OCI-LY3 (cell line): Measurements from ENCODE around the gene SERHL2.
"Not testable (repeated sequence)": the region's sequence is repeated elsewhere in the genome, so short reads cannot be mapped to it uniquely, and the experiment has no call there.

Source experiments
- H2AFZ ChIP-seq: fragments of 200-600, 300-600 bp; shearing (Covaris generic); 2 replicates; pipeline ENCODE4 v1.6.0; 2014; ENCODE audit warnings: antibody characterized with exemption, low read depth, low read length
- H3K27ac ChIP-seq: fragments of 200-600, 300-600 bp; sonication (generic); 2 replicates; pipeline ENCODE4 v1.5.1; 2014; ENCODE audit warnings: mild to moderate bottlenecking, low read length, moderate library complexity, mixed read lengths
- H3K27me3 ChIP-seq: fragments of 200-600, 300-600 bp; sonication (generic); 2 replicates; pipeline ENCODE4 v1.6.1; 2014; ENCODE audit warnings: low read depth, low read length, mixed read lengths
- H3K36me3 ChIP-seq: fragments of 200-600, 300-600 bp; sonication (generic); replicated peaks from 2 replicates; pipeline ENCODE3; 2014; ENCODE audit warnings: low read depth, low read length, mixed read lengths
- H3K4me1 ChIP-seq: fragments of 300-600, 200-600 bp; sonication (generic); 2 replicates; pipeline ENCODE4 v1.6.1; 2014; ENCODE audit warnings: low read length, mixed read lengths
- H3K4me2 ChIP-seq: fragments of 200-600, 300-600 bp; sonication (generic); 2 replicates; pipeline ENCODE4 v1.6.1; 2014; ENCODE audit warnings: low read length, mixed read lengths
- H3K4me3 ChIP-seq: fragments of 300-600, 200-600 bp; sonication (generic); 2 replicates; pipeline ENCODE4 v1.5.1; 2014; ENCODE audit warnings: antibody characterized with exemption, mild to moderate bottlenecking, low read length, moderate library complexity
- H3K79me2 ChIP-seq: fragments of 300-600, 200-600 bp; shearing (Covaris generic); 2 replicates; pipeline ENCODE4 v1.6.1; 2014; ENCODE audit warnings: mild to moderate bottlenecking, low read length, mixed read lengths
- H3K9ac ChIP-seq: fragments of 300-600, 200-600 bp; shearing (Covaris generic); 2 replicates; pipeline ENCODE4 v1.6.0; 2014; ENCODE audit warnings: mild to moderate bottlenecking, low read length, moderate library complexity
- H3K9me3 ChIP-seq: fragments of 200-600, 300-600 bp; shearing (Covaris generic); 2 replicates; pipeline ENCODE4 v1.6.1; 2014; ENCODE audit warnings: low read length, mixed read lengths; ENCODE audit not compliant: insufficient read depth
- H4K20me1 ChIP-seq: fragments of 200-600, 300-600 bp; sonication (generic); 2 replicates; pipeline ENCODE4 v1.6.1; 2016; ENCODE audit warnings: low read length, mixed read lengths; ENCODE audit not compliant: insufficient read depth
- CTCF ChIP-seq: fragments of 200-600, 300-600 bp; sonication (generic); IDR thresholded peaks from 2 replicates; pipeline ENCODE4 v1.5.1; 2014; ENCODE audit warnings: antibody characterized with exemption, low read length, low read depth
- EZH2phosphoT487 ChIP-seq: fragments of 200-600 bp; shearing (Covaris generic); IDR thresholded peaks from 2 replicates; pipeline ENCODE4 v1.6.1; 2018; ENCODE audit warnings: antibody characterized with exemption, mixed run types, low read depth

Gene SERHL2

DNA sequence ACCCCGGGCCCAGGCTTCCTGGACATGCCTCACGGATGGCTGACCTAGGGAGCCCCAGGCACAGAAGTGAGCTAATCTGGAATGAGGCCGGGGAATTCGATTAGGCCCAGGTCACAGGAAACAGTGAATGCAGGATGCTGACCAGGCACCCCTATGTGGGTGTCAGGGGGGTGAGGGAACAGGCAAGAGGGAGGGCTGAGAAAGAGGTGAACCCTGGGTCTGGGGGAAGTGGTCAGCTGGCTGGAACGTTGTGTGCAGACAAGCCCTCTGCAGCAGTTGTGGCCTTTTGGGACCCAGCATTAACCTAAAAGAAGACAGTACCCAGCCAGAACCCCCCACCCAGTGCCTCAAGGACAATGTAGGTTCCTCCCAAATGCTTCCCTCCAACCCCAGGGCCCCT, 8.1 kb downstream of the SERHL2 start:
- H3K9me3 ChIP-seq = no peaks in the 10 kb centered on the region
- no peak overlapping the region for H3K4me3 ChIP-seq
- no peaks in the 10 kb centered on the region for H3K79me2 ChIP-seq
- no peaks in the 10 kb centered on the region for H3K36me3 ChIP-seq
- no peak overlapping the region for H2AFZ ChIP-seq
- no peak overlapping the region for H3K27ac ChIP-seq
- H3K4me1 ChIP-seq = peaks cover 20% of the 10 kb centered on the region
- H3K27me3 ChIP-seq = peaks cover 6% of the 10 kb centered on the region; the same call in 1 of the 2 replicates
- H3K9ac ChIP-seq = no peak overlapping the region
- H3K4me2 ChIP-seq = no peak overlapping the region
- TF ChIP-seq CTCF (no peak), EZH2phosphoT487 (no peak)
- H4K20me1 ChIP-seq = no peaks in the 10 kb centered on the region

- Histone ChIP-seq H4K20me1 (no peaks in the 10 kb centered on the region), H3K27me3 (peaks cover 6% of the 10 kb centered on the region; the same call in 1 of the 2 replicates), H2AFZ (no peak overlapping the region), H3K27ac (no peak overlapping the region), H3K9me3 (no peaks in the 10 kb centered on the region), H3K4me3 (no peak overlapping the region), H3K36me3 (no peaks in the 10 kb centered on the region), H3K9ac (no peak overlapping the region), H3K4me1 (peaks cover 20% of the 10 kb centered on the region), H3K4me2 (peak overlapping the region; percentile 2; the same call in 1 of the 2 replicates), H3K79me2 (no peaks in the 10 kb centered on the region)
- no peak for TF ChIP-seq CTCF
These were observed 8.5 kb downstream of the SERHL2 start for GRCh38 chr22:42562279-42562678.

DNA sequence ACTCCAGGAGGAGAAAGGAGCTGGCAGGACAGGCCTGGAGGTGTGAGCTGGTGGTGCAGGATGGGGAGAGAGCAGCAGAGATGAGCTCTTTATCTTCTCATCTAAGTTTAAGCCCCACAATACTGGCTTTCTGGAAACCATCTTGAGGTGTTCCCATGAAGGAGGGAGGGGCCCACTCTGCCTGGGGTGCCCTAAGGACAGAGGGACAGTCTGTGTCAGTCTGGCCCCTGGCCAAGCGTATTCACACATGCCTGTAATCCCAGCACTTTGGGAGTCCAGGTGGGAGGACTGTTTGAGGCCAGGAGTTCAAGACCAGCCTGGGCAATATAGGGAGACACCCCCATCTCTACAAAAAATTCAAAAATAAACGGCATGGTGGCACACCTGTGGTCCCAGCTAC, 8.9 kb downstream of the SERHL2 start:
- H3K27ac ChIP-seq = no peak overlapping the region
- peaks cover 20% of the 10 kb centered on the region for H3K4me1 ChIP-seq
- TF ChIP-seq EZH2phosphoT487 (no peak), CTCF (no peak)
- no peak overlapping the region for H3K9ac ChIP-seq
- peak overlapping the region; percentile 2; the same call in 1 of the 2 replicates for H3K4me2 ChIP-seq
- no peaks in the 10 kb centered on the region for H4K20me1 ChIP-seq
- H3K79me2 ChIP-seq = no peaks in the 10 kb centered on the region
- H3K9me3 ChIP-seq = no peaks in the 10 kb centered on the region
- H3K36me3 ChIP-seq = no peaks in the 10 kb centered on the region
- H3K27me3 ChIP-seq = peaks cover 6% of the 10 kb centered on the region; the same call in 1 of the 2 replicates
- H3K4me3 ChIP-seq = no peak overlapping the region
- H2AFZ ChIP-seq = no peak overlapping the region

DNA sequence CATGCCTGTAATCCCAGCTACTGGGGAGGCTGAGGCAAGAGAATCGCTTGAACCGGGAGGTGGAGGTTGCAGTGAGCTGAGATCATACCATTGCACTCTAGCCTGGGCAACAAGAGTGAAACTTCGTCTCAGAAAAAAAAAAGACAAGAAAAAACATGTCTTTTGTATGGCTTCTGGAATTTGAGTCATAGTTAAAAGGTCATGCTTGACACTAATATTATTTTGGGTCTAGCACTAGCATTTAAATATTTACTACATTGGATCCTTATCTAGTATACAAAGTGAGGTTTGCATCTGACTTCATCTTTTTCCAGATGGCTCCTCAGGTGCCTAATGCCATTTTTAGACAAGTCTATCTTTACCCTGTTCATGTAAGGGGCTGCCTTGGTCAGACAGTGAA, 10.2 kb downstream of the SERHL2 start:
- not testable (repeated sequence) for H3K27me3 ChIP-seq, H2AFZ ChIP-seq, H3K9ac ChIP-seq, H3K4me2 ChIP-seq, H3K9me3 ChIP-seq, H3K27ac ChIP-seq, H3K4me3 ChIP-seq, H4K20me1 ChIP-seq, H3K36me3 ChIP-seq, H3K79me2 ChIP-seq
- peaks cover 20% of the 10 kb centered on the region for H3K4me1 ChIP-seq

DNA sequence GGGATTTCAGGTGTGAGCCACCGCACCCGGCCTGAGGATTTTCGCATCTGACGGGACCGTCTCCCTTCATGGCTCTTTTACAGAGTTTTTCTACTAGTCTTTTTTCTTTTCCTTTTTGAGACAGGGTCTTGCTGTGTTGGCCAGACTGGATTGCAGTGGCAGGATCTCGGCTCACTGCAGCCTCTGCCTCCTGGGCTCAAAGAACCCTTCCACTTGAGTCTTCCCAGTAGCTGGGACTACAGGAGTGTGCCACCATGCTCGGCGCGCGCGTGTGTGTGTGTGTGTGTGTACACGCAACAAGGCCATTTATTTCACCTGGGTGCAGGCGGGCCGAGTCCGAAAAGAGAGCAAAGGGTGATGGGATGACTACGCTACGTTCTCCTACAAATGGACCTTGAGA, 10.9 kb downstream of the SERHL2 start:
- Histone ChIP-seq H3K9me3 (no peaks in the 10 kb centered on the region), H3K4me3 (no peak overlapping the region), H3K4me2 (no peak overlapping the region), H3K9ac (no peak overlapping the region), H3K4me1 (peaks cover 20% of the 10 kb centered on the region), H4K20me1 (no peaks in the 10 kb centered on the region), H3K36me3 (peaks cover 3% of the 10 kb centered on the region), H3K27ac (no peak overlapping the region), H3K79me2 (no peaks in the 10 kb centered on the region), H2AFZ (no peak overlapping the region), H3K27me3 (0 out of 2 replicates have a peak, but pooled peaks cover 6% of the 10 kb centered on the region)
- TF ChIP-seq CTCF (no peak), EZH2phosphoT487 (no peak)
